Measurements from ENCODE around the gene RASGRP1.

RASGRP1 gene

DNA sequence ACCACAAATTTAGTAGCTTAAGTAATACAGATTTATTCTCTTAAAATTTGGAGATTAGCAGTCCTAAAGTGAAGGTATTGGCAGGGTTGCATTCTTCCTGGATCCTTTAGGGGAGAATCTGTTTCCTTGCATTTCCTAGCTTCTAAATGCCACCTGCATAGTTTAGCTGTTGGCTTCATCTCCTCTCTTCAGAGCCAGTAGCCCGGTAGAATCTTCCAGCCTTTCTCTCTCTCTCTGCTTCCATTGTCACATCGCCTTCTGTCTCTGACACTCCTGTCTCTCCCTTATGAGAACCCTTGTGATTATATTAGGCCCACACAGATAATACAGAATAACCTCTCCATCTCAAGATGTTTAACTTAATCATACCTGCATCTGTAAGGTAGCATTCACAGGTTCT lies 89.3 kb downstream of the RASGRP1 start:
- TF ChIP-seq, protein P1, sequence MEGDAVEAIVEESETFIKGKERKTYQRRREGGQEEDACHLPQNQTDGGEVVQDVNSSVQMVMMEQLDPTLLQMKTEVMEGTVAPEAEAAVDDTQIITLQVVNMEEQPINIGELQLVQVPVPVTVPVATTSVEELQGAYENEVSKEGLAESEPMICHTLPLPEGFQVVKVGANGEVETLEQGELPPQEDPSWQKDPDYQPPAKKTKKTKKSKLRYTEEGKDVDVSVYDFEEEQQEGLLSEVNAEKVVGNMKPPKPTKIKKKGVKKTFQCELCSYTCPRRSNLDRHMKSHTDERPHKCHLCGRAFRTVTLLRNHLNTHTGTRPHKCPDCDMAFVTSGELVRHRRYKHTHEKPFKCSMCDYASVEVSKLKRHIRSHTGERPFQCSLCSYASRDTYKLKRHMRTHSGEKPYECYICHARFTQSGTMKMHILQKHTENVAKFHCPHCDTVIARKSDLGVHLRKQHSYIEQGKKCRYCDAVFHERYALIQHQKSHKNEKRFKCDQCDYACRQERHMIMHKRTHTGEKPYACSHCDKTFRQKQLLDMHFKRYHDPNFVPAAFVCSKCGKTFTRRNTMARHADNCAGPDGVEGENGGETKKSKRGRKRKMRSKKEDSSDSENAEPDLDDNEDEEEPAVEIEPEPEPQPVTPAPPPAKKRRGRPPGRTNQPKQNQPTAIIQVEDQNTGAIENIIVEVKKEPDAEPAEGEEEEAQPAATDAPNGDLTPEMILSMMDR (conservative IDR thresholded peaks at IDR 0.05), result no peak
- H3K27ac ChIP-seq, result no peak overlapping the region

DNA sequence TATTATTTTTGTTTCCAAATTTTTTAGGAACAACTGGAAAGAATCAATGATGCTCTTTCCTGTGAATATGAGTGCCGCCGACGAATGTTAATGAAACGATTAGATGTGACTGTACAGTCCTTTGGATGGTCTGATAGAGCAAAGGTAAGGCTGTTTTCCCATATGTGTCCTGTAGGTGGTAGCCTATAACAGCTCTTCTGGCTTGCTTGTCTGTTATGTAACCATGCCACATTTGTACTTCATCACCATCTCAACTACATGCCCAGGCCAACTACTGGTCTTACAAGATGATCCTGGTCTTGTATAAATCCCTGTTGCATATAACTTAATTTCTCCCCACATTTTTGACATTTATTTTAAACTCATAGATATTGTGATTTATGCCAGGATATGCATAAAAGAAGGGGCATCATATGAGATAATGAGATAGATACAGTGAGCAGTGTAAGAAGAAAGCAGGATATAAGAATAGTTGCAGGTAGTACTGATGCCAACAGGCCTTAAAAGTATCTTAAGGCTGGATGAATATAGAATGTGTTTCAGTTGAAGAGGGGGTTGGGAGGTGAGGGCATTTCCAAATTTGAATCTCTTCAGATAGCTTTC lies 90.4 kb downstream of the RASGRP1 start:
- no peak overlapping the region for H3K27ac ChIP-seq
- TF ChIP-seq, protein P1 (conservative IDR thresholded peaks at IDR 0.05), result peak; percentile 79

DNA sequence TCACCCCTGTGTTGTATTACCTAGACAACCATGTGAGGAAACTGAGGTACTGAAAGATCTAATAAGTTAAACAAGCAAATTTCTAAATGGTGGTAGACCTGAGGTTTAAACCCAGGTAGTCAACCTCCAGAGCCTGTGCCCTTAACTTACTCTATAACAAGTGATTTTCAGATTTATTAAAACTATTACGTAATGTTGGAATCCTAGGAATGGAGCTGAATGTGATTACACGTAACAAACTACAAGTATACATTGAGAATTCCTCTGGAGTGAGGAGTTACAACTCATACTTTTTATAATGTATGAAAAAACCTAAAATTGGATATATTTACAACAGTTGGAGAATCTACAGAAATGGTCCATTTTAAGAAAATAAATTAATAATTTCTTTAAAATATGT lies 92.6 kb downstream of the RASGRP1 start:
- H3K27ac ChIP-seq, result no peak overlapping the region
- TF ChIP-seq, protein P1 (conservative IDR thresholded peaks at IDR 0.05), result no peak

DNA sequence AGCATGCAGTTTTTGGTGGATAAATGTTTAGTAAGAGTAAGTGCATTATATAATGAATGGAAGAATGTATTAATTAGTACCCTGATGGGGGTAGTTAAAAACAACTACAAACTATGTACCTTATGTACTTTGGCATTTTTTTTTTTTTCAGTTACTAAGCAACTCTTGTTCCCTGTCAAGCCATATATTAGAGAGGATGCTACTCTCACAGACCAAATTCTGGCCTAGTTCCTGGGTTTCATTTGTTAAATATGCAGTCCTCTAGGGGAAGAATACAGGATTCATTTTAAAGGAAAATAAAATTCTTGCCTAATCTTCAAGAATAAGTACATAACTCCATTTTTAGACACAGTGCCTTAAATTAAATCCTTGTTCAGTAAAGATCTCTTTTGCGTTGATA lies 93.8 kb downstream of the RASGRP1 start:
- H3K27ac ChIP-seq, result no peak overlapping the region

DNA sequence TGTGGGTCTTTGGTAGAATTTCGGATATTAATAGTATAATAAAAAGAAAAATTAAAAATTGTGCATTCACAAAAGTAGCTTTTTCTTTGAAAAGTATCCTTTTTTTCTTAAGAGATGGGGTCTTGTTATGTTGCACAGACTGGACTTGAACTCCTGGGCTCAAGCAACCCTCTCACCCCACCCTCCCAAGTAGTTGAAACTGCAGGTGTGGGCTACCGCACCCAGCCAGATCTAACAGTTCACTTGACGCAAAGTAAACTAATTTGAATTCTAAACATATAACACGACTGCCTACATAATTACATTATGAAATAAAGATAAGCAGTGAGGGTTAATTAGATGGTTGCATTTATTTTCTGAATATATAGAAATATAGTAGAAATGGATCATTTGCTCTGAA lies 99.9 kb downstream of the RASGRP1 start:
- no peak overlapping the region for H3K27ac ChIP-seq
- TF ChIP-seq, protein P1 (conservative IDR thresholded peaks at IDR 0.05), result no peak

More for the DNA sequence above, 93.8 kb downstream of the RASGRP1 start:
- TF ChIP-seq, protein P1 (conservative IDR thresholded peaks at IDR 0.05), result no peak

DNA sequence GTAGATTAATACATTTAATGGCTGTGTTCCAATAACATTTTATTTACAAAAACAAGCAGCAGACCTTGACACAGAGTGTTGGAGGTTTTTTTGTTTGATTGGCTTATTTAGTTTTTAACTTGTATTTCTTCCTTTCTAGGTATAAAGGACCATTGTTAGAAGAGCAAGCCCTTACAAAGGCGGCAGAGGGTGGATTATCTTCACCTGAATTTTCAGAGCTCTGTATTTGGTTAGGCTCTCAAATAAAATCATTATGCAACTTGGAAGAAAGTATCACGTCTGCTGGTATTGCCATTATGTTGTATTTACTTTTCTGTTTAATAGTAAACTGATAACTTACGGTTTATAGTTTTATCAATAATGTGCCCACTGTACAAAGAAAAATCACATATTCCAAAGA lies 100.7 kb downstream of the RASGRP1 start:
- peak overlapping the region; percentile 27; the same call in 1 of the 2 replicates for H3K27ac ChIP-seq
- TF ChIP-seq, protein P1 (conservative IDR thresholded peaks at IDR 0.05), result no peak

DNA sequence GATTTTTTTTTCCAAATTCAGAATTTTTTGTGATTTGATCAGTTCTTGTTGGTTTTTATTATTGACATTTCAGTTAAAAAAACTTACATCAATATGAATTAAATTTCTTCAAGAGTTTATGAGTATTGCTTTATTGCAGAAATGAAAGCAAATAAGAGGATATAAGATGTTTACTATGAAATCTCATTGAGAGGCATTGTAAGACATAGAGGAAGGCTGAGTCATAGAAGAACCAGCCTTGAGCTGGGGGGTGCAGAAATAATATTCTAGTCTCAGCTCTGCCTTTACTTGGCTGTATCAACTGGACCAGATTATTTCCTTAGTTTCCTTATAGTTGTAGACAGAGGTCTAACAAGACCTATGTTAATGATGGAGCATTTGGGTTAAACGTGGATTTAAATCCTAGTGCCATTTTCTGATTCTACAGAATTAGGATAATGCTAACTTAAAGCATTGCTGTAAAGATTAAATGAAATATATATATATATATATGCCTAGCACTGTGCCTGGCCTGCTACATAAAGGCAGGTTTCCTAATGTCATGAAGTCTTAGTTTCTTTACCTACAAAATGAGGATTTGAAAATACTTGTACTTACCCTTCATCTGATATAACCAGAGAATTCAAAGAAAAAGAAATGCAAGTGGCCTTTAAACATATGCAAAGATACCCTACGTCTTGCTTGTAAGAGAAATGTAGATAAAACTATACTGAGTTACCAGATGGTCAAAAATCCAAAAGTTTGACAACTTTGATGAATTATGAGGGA lies 103.4 kb downstream of the RASGRP1 start:
- no peak overlapping the region for H3K27ac ChIP-seq
- TF ChIP-seq, protein P1 (conservative IDR thresholded peaks at IDR 0.05), result no peak

Measured in VCaP (cell line).